SU-DHL-6 (cell line): ENCODE results near the gene FEN1.

ENCODE experiments used
- EZH2phosphoT487 ChIP-seq: fragments of 200-600 bp; sonication (generic), shearing (Covaris generic); conservative IDR thresholded peaks from 2 replicates; pipeline ENCODE4 v1.6.1; 2018; ENCODE audit warnings: mild to moderate bottlenecking, antibody characterized with exemption, low read length, moderate library complexity, mixed read lengths
- TF ChIP-seq, protein P1 (sequence below): fragments of 200-600 bp; sonication (generic); IDR thresholded peaks from one replicate; pipeline ENCODE4 v1.5.1; 2017; ENCODE audit warnings: antibody characterized with exemption, mild to moderate bottlenecking, low read length, moderate library complexity; ENCODE audit not compliant: insufficient read depth, poor library complexity, severe bottlenecking

DNA sequence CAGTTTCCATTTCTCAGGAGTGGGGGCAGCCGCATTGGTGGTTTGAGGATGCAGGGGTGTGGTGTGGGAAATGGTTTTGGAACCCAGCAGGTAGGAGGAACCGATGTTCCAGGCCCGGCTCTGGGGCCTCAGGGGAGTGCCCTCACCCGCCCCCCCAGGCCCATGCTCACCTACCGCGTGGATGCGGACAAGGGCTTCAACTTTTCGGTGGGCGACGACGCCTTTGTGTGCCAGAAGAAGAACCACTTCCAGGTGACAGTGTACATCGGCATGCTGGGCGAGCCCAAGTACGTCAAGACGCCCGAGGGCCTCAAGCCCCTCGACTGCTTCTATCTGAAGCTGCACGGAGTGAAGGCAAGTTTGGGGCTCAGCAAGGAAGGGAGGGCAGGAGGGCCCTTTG, 18.9 kb upstream of the FEN1 start:
- TF ChIP-seq, protein P1, sequence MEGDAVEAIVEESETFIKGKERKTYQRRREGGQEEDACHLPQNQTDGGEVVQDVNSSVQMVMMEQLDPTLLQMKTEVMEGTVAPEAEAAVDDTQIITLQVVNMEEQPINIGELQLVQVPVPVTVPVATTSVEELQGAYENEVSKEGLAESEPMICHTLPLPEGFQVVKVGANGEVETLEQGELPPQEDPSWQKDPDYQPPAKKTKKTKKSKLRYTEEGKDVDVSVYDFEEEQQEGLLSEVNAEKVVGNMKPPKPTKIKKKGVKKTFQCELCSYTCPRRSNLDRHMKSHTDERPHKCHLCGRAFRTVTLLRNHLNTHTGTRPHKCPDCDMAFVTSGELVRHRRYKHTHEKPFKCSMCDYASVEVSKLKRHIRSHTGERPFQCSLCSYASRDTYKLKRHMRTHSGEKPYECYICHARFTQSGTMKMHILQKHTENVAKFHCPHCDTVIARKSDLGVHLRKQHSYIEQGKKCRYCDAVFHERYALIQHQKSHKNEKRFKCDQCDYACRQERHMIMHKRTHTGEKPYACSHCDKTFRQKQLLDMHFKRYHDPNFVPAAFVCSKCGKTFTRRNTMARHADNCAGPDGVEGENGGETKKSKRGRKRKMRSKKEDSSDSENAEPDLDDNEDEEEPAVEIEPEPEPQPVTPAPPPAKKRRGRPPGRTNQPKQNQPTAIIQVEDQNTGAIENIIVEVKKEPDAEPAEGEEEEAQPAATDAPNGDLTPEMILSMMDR, result no peak
- no peak for TF ChIP-seq EZH2phosphoT487
